HCT116 (cell line): ENCODE measurements around the gene MXRA7. TPM values are rescaled to one million over a fixed set of nuclear protein-coding genes. Genes with fewer than 3 reads are reported as not detected.

Experiments used
- ATAC-seq: fragments of 200-7000 bp; cut with Tn5 transposase; 2 replicates; pipeline ENCODE4 v1.9.1; 2020; ENCODE audit warnings: mild to moderate bottlenecking, moderate library complexity
- BruUV-seq: library from RNA; stranded (reverse); fragments of 400-500 nt; replicated peaks from 2 replicates; lab custom pipeline; 2021; lab: Mats Ljungman, UMichigan
- CTCF ChIA-PET: fragments of 300-600 bp; sonication (Branson Sonifier 250); formaldehyde crosslinking; loops from one replicate; lab custom pipeline; 2021; ENCODE audit warnings: antibody characterized with exemption; lab: Charles Lee
- POLR2A ChIA-PET: fragments of 300-600, 350-600 bp; sonication (Branson Sonifier 250); formaldehyde crosslinking; loops from one replicate; lab custom pipeline; 2021; ENCODE audit warnings: antibody characterized with exemption; lab: Charles Lee
- RAD21 ChIA-PET, 2 experiments: fragments of 300-600 bp; sonication (Branson Sonifier 250); formaldehyde crosslinking; loops; one replicate each; lab custom pipeline; 2023; ENCODE audit warnings: low total read pairs in 2 of 2; ENCODE audit not compliant: uncharacterized antibody in 2 of 2, unreplicated experiment in 2 of 2, low non-redundant PET in 1 of 2; lab: Charles Lee
- DNase-seq: peaks from one replicate; pipeline ENCODE4 v3.0.0-alpha.2; 2010; ENCODE audit warnings: low read depth, low spot score
- H2AFZ ChIP-seq: fragments of 200-600 bp; shearing (Covaris generic), sonication (generic); 2 replicates; pipeline ENCODE4 v1.6.1; 2017; ENCODE audit warnings: low read depth, mixed run types, mixed read lengths, antibody characterized with exemption, low read length; ENCODE audit not compliant: poor library complexity, severe bottlenecking
- H3K27ac ChIP-seq: 2 replicates; pipeline ENCODE4 v1.5.1; 2012; ENCODE audit warnings: low read depth, low read length
- H3K27me3 ChIP-seq: fragments of 200-600 bp; sonication (generic); 2 replicates; pipeline ENCODE4 v1.6.1; 2016; ENCODE audit warnings: mixed run types, low read length, mixed read lengths; ENCODE audit not compliant: insufficient read depth
- H3K36me3 ChIP-seq, 2 experiments: fragments of 200-500 bp in 1 of 2; fragments of 200-600 bp in 1 of 2; sonication (Bioruptor generic) in 1 of 2; sonication (generic) in 1 of 2; 2 replicates each; pipeline versions ENCODE4 v1.5.1 to v1.6.1; 2014 to 2016; ENCODE audit warnings: low read length in 2 of 2, inconsistent platforms in 1 of 2, mixed read lengths in 1 of 2, mixed run types in 1 of 2; ENCODE audit not compliant: insufficient read depth in 2 of 2, control insufficient read depth in 1 of 2
- H3K4me1 ChIP-seq, 2 experiments: fragments of 200-600 bp in 1 of 2; sonication (generic) in 1 of 2; 2 replicates each; pipeline versions ENCODE4 v1.5.1 to v1.6.1; 2012 to 2017; ENCODE audit warnings: low read length in 2 of 2, inconsistent platforms in 1 of 2, mild to moderate bottlenecking in 1 of 2, mixed read lengths in 1 of 2, mixed run types in 1 of 2, moderate library complexity in 1 of 2; ENCODE audit not compliant: insufficient read depth in 2 of 2, control insufficient read depth in 1 of 2
- H3K4me2 ChIP-seq: fragments of 200-600 bp; sonication (generic); 2 replicates; pipeline ENCODE4 v1.6.1; 2017; ENCODE audit warnings: mixed run types, low read length, mixed read lengths
- H3K4me3 ChIP-seq, 2 experiments: fragments of 200-600 bp in 1 of 2; sonication (generic) in 1 of 2; replicated peaks in 1 of 2; 2 replicates each; pipeline ENCODE4 v1.5.1; 2011 to 2016; ENCODE audit warnings: low read length in 2 of 2, control low read depth in 1 of 2, low read depth in 1 of 2, mild to moderate bottlenecking in 1 of 2, mixed read lengths in 1 of 2, mixed run types in 1 of 2
- H3K79me2 ChIP-seq: fragments of 200-600 bp; sonication (generic); 2 replicates; pipeline ENCODE4 v1.6.1; 2017; ENCODE audit warnings: mild to moderate bottlenecking, mixed run types, low read length, moderate library complexity, mixed read lengths; ENCODE audit not compliant: insufficient read depth
- H3K9ac ChIP-seq: fragments of 200-600 bp; sonication (generic); 2 replicates; pipeline ENCODE4 v1.6.1; 2016; ENCODE audit warnings: low read length, mixed read lengths
- H3K9me2 ChIP-seq: fragments of 200-600 bp; sonication (generic), shearing (Covaris generic); 2 replicates; pipeline ENCODE4 v1.6.1; 2017; ENCODE audit warnings: mixed run types, mild to moderate bottlenecking, moderate library complexity; ENCODE audit not compliant: insufficient read depth
- H3K9me3 ChIP-seq, 2 experiments: fragments of 200-500 bp in 1 of 2; fragments of 200-600 bp in 1 of 2; sonication (Bioruptor generic) in 1 of 2; sonication (generic) in 1 of 2; 2 replicates each; pipeline ENCODE4 v1.6.1; 2014 to 2017; ENCODE audit warnings: low read length in 2 of 2, mixed read lengths in 2 of 2, inconsistent platforms in 1 of 2, low read depth in 1 of 2, mild to moderate bottlenecking in 1 of 2, mixed run types in 1 of 2, moderate library complexity in 1 of 2; ENCODE audit not compliant: control insufficient read depth in 1 of 2, insufficient read depth in 1 of 2
- H4K20me1 ChIP-seq: fragments of 200-600 bp; sonication (generic), shearing (Covaris generic); 2 replicates; pipeline ENCODE4 v1.6.1; 2017; ENCODE audit warnings: mixed run types, mild to moderate bottlenecking, moderate library complexity; ENCODE audit not compliant: insufficient read depth
- CBX3 ChIP-seq: IDR thresholded peaks from 2 replicates; pipeline ENCODE4 v1.6.1; 2012; ENCODE audit warnings: low read depth
- CEBPB ChIP-seq: IDR thresholded peaks from 2 replicates; pipeline ENCODE4 v1.6.1; 2012; ENCODE audit warnings: low read depth
- ELF1 ChIP-seq: IDR thresholded peaks from 2 replicates; pipeline ENCODE4 v1.6.1; 2012; ENCODE audit warnings: low read depth, borderline replicate concordance
- EZH2 ChIP-seq: fragments of 200-600 bp; sonication (generic); IDR thresholded peaks from 2 replicates; pipeline ENCODE4 v1.6.1; 2017; ENCODE audit warnings: antibody characterized with exemption, mixed run types
- MAX ChIP-seq: IDR thresholded peaks from 2 replicates; pipeline ENCODE4 v1.6.1; 2012
- RAD21 ChIP-seq: IDR thresholded peaks from 2 replicates; pipeline ENCODE4 v1.6.1; 2012; ENCODE audit warnings: low read depth, mild to moderate bottlenecking
- REST ChIP-seq: IDR thresholded peaks from 2 replicates; pipeline ENCODE4 v1.6.1; 2012; ENCODE audit warnings: low read depth
- SIN3A ChIP-seq: IDR thresholded peaks from 2 replicates; pipeline ENCODE4 v1.6.1; 2012; ENCODE audit warnings: low read depth
- SRF ChIP-seq: IDR thresholded peaks from 2 replicates; pipeline ENCODE4 v1.6.1; 2012; ENCODE audit warnings: low read depth
- TCF7L2 ChIP-seq: IDR thresholded peaks from 2 replicates; pipeline ENCODE4 v1.7.0; 2011; ENCODE audit warnings: borderline replicate concordance, inconsistent platforms; ENCODE audit not compliant: insufficient read depth, insufficient read length; ENCODE audit errors: extremely low read depth
- YY1 ChIP-seq: IDR thresholded peaks from 2 replicates; pipeline ENCODE4 v1.6.1; 2011; ENCODE audit warnings: low read length, low read depth, moderate library complexity, mild to moderate bottlenecking; ENCODE audit not compliant: insufficient replicate concordance; ENCODE audit errors: extremely low read depth
- intact Hi-C: fragments of 100-400 bp; cut with micrococcal nuclease; formaldehyde crosslinking; loops from 2 replicates; pipeline ENCODE4 v1.10.0; 2022
- total RNA-seq: library from RNA; stranded (reverse); gene quantifications from one replicate; pipeline ENCODE4 v1.2.1, GENCODE V29; 2021; ENCODE audit not compliant: unreplicated experiment
- TF ChIP-seq, protein P1 (sequence below): IDR thresholded peaks from 2 replicates; pipeline ENCODE4 v1.6.1; 2011; ENCODE audit warnings: mild to moderate bottlenecking, low read length, moderate library complexity; ENCODE audit not compliant: insufficient replicate concordance; ENCODE audit errors: extremely low read depth

MXRA7 gene
- total RNA-seq, 1 experiment from 2014 or later = 57.1 TPM

- ChIA-PET CTCF (interaction anchor here (1.3 to 2.0 kb wide), 2 partner anchors 9 to 168 kb away, joined by 7 to 10 read pairs; no protein-coding TSS in a partner anchor), POLR2A (interaction anchor here (0.7 to 1.1 kb wide), 2 partner anchors 19 to 420 kb away, joined by 3 to 4 read pairs; no protein-coding TSS in a partner anchor), RAD21 (no interaction called here)
- Histone ChIP-seq H3K9me2 (no peaks in the 10 kb centered on the region), H3K4me3 (no peak overlapping the region), H3K79me2 (no peaks in the 10 kb centered on the region), H3K27me3 (no peaks in the 10 kb centered on the region), H3K9me3 (no peaks in the 10 kb centered on the region), H2AFZ (no peak overlapping the region), H3K4me1 (peaks cover 22 to 24% of the 10 kb centered on the region in 2 experiments), H3K36me3 (no peaks in the 10 kb centered on the region), H4K20me1 (no peaks in the 10 kb centered on the region), H3K9ac (no peak overlapping the region), H3K4me2 (no peak overlapping the region), H3K27ac (no peak overlapping the region)
- TF ChIP-seq CBX3 (no peak), RAD21 (no peak), SRF (no peak), EZH2 (no peak), SIN3A (no peak), TCF7L2 (no peak), MAX (no peak), REST (no peak), YY1 (no peak), CEBPB (no peak), ELF1 (no peak)
- TF ChIP-seq, protein P1, sequence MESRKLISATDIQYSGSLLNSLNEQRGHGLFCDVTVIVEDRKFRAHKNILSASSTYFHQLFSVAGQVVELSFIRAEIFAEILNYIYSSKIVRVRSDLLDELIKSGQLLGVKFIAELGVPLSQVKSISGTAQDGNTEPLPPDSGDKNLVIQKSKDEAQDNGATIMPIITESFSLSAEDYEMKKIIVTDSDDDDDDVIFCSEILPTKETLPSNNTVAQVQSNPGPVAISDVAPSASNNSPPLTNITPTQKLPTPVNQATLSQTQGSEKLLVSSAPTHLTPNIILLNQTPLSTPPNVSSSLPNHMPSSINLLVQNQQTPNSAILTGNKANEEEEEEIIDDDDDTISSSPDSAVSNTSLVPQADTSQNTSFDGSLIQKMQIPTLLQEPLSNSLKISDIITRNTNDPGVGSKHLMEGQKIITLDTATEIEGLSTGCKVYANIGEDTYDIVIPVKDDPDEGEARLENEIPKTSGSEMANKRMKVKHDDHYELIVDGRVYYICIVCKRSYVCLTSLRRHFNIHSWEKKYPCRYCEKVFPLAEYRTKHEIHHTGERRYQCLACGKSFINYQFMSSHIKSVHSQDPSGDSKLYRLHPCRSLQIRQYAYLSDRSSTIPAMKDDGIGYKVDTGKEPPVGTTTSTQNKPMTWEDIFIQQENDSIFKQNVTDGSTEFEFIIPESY = no peak
- ATAC-seq (no peak), DNase-seq (no peak)
- BruUV-seq = no TSS peak
- intact Hi-C loops = no loop called here
These were observed 20.0 kb downstream of the MXRA7 start for GRCh38 chr17:76690596-76691280.
